Neural cell (in vitro differentiated cells): Measurements from ENCODE around the gene ZBTB7B. TPM values are rescaled to one million over a fixed set of nuclear protein-coding genes. Genes with fewer than 3 reads are reported as not detected.

Experiments
- H2AFZ ChIP-seq: fragments of 200-600, 300-800 bp; sonication (generic), shearing (Covaris generic); 2 replicates; pipeline ENCODE4 v1.6.0; 2014; ENCODE audit warnings: low read depth, mild to moderate bottlenecking, antibody characterized with exemption, low read length, moderate library complexity
- H3F3A ChIP-seq: fragments of 200-600 bp; shearing (Covaris generic); 2 replicates; pipeline ENCODE4 v1.6.1; 2016; ENCODE audit warnings: mild to moderate bottlenecking, moderate library complexity, mixed read lengths, antibody characterized with exemption, low read length; ENCODE audit not compliant: insufficient read depth, poor library complexity, severe bottlenecking
- H3K27ac ChIP-seq: fragments of 200-600, 300-800 bp; sonication (generic), shearing (Covaris generic); 2 replicates; pipeline ENCODE4 v1.5.1; 2014; ENCODE audit warnings: mild to moderate bottlenecking, low read length, moderate library complexity
- H3K27me3 ChIP-seq: fragments of 300-800, 200-600 bp; sonication (generic), shearing (Covaris generic); 2 replicates; pipeline ENCODE4 v1.6.0; 2014; ENCODE audit warnings: mild to moderate bottlenecking, low read depth, low read length, moderate library complexity; ENCODE audit not compliant: insufficient read depth
- H3K36me3 ChIP-seq: fragments of 300-800, 200-600 bp; sonication (generic), shearing (Covaris generic); 2 replicates; pipeline ENCODE4 v1.5.1; 2014; ENCODE audit warnings: mild to moderate bottlenecking, antibody characterized with exemption, low read length, moderate library complexity; ENCODE audit not compliant: insufficient read depth
- H3K4me2 ChIP-seq: fragments of 300-800, 200-600 bp; sonication (generic), shearing (Covaris generic); 2 replicates; pipeline ENCODE4 v1.6.0; 2014; ENCODE audit warnings: mild to moderate bottlenecking, low read length
- H3K4me3 ChIP-seq: fragments of 300-800, 200-600 bp; sonication (generic), shearing (Covaris generic); 2 replicates; pipeline ENCODE4 v1.5.1; 2014; ENCODE audit warnings: mild to moderate bottlenecking, low read length, moderate library complexity
- H3K79me2 ChIP-seq: fragments of 200-600 bp; shearing (Covaris generic); replicated peaks from 2 replicates; pipeline ENCODE4 v1.6.0; 2014; ENCODE audit warnings: mild to moderate bottlenecking, low read length, moderate library complexity; ENCODE audit not compliant: insufficient read depth
- H3K9ac ChIP-seq: fragments of 300-800, 200-600 bp; sonication (generic), shearing (Covaris generic); 2 replicates; pipeline ENCODE4 v1.6.1; 2016; ENCODE audit warnings: mild to moderate bottlenecking, low read length, mixed read lengths
- H3K9me2 ChIP-seq: fragments of 200-600 bp; shearing (Covaris generic); 2 replicates; pipeline ENCODE4 v1.6.1; 2016; ENCODE audit warnings: mild to moderate bottlenecking, low read length, mixed read lengths; ENCODE audit not compliant: insufficient read depth
- H3K9me3 ChIP-seq: fragments of 200-600, 300-800 bp; sonication (generic), shearing (Covaris generic); 2 replicates; pipeline ENCODE4 v1.6.1; 2016; ENCODE audit warnings: mild to moderate bottlenecking, mixed run types, low read length, moderate library complexity, mixed read lengths
- H4K20me1 ChIP-seq: fragments of 200-600 bp; shearing (Covaris generic); 2 replicates; pipeline ENCODE4 v1.6.1; 2016; ENCODE audit warnings: mild to moderate bottlenecking, mixed run types; ENCODE audit not compliant: insufficient read depth
- EP300 ChIP-seq: fragments of 450-650 bp; conservative IDR thresholded peaks from 2 replicates; pipeline ENCODE4 v1.6.1; 2014; ENCODE audit warnings: antibody characterized with exemption, mild to moderate bottlenecking, moderate library complexity; ENCODE audit not compliant: poor library complexity, severe bottlenecking
- EZH2 ChIP-seq: fragments of 200-600, 300-800 bp; shearing (Covaris generic), sonication (generic); IDR thresholded peaks from 2 replicates; pipeline ENCODE4 v1.6.1; 2014; ENCODE audit warnings: antibody characterized with exemption, low read length, borderline replicate concordance, mild to moderate bottlenecking; ENCODE audit not compliant: insufficient read depth, poor library complexity, severe bottlenecking
- MXI1 ChIP-seq: fragments of 450-650 bp; conservative IDR thresholded peaks from 2 replicates; pipeline ENCODE4 v1.6.1; 2014; ENCODE audit warnings: antibody characterized with exemption, mild to moderate bottlenecking; ENCODE audit not compliant: poor library complexity, severe bottlenecking
- POLR2AphosphoS5 ChIP-seq: IDR thresholded peaks from 2 replicates; pipeline ENCODE4 v1.6.1; 2012
- RAD21 ChIP-seq: fragments of 450-650 bp; conservative IDR thresholded peaks from 2 replicates; pipeline ENCODE4 v1.6.1; 2014; ENCODE audit warnings: antibody characterized with exemption, mild to moderate bottlenecking, moderate library complexity
- SMC3 ChIP-seq: fragments of 450-650 bp; conservative IDR thresholded peaks from 2 replicates; pipeline ENCODE4 v1.6.1; 2014; ENCODE audit warnings: antibody characterized with exemption, mild to moderate bottlenecking, moderate library complexity; ENCODE audit not compliant: poor library complexity
- TAF1 ChIP-seq: IDR thresholded peaks from 2 replicates; pipeline ENCODE4 v1.6.1; 2012; ENCODE audit warnings: low read depth
- polyA plus RNA-seq: library from polyadenylated mRNA; depleted of rRNA; stranded (reverse); fragments of >200 nt; gene quantifications from 2 replicates; pipeline ENCODE4 v1.2.3, GENCODE V29; 2014
- TF ChIP-seq, protein P1 (sequence below): IDR thresholded peaks from 2 replicates; pipeline ENCODE4 v1.6.1; 2012; ENCODE audit warnings: borderline replicate concordance
- TF ChIP-seq, protein P2 (sequence below): fragments of 450-650 bp; IDR thresholded peaks from 2 replicates; pipeline ENCODE4 v1.5.1; 2014; ENCODE audit warnings: antibody characterized with exemption, mild to moderate bottlenecking, moderate library complexity; ENCODE audit not compliant: poor library complexity, severe bottlenecking

The ZBTB7B gene
- polyA plus RNA-seq, 1 donor from 2014 or later: 0.54 TPM

DNA sequence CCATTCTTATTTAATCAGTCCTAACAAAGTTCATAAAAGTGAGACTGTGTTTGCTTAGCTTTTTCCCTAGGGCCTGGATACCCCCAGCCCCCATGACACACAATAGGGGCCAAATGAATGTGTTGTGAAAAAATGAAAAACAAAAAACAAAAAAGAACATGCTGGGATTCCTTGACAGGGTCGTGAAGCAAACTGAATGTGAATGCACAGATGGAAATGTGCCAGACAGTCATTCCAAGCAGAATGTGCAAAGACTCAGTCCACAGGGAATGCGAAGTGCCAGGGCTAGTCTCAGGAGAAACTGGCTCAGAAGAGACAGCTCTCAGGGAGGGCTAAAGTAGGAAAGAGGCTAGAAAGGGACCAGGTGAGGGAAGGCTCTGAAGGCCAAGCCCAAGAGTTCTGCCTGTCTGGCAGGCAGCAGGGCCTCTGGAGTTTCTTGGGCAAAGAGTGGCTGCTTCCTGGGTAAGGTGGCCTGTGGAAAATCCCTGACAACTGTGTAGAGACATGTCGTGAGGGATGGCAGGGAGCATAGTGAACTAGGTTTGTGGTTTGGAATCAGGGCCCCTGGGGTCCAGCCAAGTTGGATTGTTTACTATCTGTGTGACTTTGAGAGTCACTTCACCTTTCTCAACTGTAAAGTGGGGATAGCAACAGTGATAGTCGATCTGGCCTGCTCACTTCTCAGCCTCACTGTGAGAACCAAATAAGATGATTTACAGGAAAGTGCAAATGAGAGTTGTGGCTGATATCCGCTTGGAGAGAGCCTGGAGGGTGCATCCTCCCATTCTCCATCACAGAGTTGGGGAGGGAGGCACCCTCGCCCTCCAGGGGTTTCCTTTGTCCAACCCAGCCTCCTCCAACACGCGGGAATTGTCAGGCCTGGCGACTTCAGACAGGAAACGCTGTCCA is 47.3 kb downstream of the ZBTB7B start:
- Histone ChIP-seq H3K27ac (peak overlapping the region; percentile 67), H2AFZ (peak overlapping the region; percentile 10), H3K27me3 (no peaks in the 10 kb centered on the region), H3F3A (no peaks in the 10 kb centered on the region), H3K9me2 (no peaks in the 10 kb centered on the region), H4K20me1 (no peaks in the 10 kb centered on the region), H3K79me2 (no peaks in the 10 kb centered on the region), H3K4me3 (peak overlapping the region; percentile 73), H3K36me3 (no peaks in the 10 kb centered on the region), H3K4me2 (peak overlapping the region; percentile 64), H3K9ac (peak overlapping the region; percentile 74), H3K9me3 (no peaks in the 10 kb centered on the region)
- TF ChIP-seq, protein P1, sequence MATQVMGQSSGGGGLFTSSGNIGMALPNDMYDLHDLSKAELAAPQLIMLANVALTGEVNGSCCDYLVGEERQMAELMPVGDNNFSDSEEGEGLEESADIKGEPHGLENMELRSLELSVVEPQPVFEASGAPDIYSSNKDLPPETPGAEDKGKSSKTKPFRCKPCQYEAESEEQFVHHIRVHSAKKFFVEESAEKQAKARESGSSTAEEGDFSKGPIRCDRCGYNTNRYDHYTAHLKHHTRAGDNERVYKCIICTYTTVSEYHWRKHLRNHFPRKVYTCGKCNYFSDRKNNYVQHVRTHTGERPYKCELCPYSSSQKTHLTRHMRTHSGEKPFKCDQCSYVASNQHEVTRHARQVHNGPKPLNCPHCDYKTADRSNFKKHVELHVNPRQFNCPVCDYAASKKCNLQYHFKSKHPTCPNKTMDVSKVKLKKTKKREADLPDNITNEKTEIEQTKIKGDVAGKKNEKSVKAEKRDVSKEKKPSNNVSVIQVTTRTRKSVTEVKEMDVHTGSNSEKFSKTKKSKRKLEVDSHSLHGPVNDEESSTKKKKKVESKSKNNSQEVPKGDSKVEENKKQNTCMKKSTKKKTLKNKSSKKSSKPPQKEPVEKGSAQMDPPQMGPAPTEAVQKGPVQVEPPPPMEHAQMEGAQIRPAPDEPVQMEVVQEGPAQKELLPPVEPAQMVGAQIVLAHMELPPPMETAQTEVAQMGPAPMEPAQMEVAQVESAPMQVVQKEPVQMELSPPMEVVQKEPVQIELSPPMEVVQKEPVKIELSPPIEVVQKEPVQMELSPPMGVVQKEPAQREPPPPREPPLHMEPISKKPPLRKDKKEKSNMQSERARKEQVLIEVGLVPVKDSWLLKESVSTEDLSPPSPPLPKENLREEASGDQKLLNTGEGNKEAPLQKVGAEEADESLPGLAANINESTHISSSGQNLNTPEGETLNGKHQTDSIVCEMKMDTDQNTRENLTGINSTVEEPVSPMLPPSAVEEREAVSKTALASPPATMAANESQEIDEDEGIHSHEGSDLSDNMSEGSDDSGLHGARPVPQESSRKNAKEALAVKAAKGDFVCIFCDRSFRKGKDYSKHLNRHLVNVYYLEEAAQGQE: no peak
- TF ChIP-seq EZH2: no peak
- TF ChIP-seq EP300: no peak
- TF ChIP-seq POLR2AphosphoS5: no peak
- TF ChIP-seq RAD21: no peak
- no peak for TF ChIP-seq SMC3
- TF ChIP-seq, protein P2, sequence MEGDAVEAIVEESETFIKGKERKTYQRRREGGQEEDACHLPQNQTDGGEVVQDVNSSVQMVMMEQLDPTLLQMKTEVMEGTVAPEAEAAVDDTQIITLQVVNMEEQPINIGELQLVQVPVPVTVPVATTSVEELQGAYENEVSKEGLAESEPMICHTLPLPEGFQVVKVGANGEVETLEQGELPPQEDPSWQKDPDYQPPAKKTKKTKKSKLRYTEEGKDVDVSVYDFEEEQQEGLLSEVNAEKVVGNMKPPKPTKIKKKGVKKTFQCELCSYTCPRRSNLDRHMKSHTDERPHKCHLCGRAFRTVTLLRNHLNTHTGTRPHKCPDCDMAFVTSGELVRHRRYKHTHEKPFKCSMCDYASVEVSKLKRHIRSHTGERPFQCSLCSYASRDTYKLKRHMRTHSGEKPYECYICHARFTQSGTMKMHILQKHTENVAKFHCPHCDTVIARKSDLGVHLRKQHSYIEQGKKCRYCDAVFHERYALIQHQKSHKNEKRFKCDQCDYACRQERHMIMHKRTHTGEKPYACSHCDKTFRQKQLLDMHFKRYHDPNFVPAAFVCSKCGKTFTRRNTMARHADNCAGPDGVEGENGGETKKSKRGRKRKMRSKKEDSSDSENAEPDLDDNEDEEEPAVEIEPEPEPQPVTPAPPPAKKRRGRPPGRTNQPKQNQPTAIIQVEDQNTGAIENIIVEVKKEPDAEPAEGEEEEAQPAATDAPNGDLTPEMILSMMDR: no peak
- TF ChIP-seq TAF1: no peak
- no peak for TF ChIP-seq MXI1

DNA sequence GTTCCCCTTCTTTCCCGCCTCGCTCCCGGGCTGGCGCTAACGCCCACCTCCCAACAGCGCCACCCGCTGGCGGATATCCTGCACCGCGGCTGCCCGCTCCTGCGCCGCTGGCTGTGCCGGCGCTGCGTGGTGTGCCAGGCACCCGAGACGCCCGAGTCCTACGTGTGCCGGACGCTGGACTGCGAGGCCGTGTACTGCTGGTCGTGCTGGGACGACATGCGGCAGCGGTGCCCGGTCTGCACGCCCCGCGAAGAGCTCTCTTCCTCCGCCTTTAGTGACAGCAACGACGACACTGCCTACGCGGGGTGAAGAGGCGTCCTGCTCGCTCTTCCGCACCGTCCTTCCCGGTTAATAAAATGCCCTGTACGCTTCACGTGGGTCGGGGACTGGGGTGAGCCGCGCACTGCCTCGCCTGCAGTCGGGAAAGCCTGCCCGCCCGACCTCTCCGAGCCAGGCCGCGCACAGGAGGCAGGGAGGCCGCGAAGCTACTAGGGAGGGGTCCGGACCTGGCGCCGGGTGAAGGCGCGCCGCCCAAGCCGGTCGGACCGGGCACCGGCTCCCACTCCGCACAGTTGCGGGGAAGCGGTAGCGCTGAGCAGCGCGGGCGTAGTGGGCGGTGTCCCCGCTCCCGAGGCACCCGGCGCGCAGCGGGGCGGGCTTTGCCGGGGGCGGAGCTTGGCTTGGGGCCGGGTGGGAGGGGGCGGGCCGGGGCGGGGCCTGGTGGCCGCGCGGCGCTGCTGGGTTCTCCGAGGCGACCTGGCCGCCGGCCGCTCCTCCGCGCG is 48.1 kb downstream of the ZBTB7B start, which contains the start of gene ADAM15:
Gene ADAM15, plus strand, starts transcription at position 757 of the 782 bp plus-strand sequence. CDS start 71 bp downstream, outside the sequence.
- H3K4me3 ChIP-seq: peak within 1 kb of the TSS; percentile 73
- no peaks in the 10 kb centered on the region for H3K79me2 ChIP-seq
- H3F3A ChIP-seq: no peaks in the 10 kb centered on the region
- H2AFZ ChIP-seq: peak within 1 kb of the TSS; percentile 60
- peak within 1 kb of the TSS; percentile 67 for H3K27ac ChIP-seq
- peak; percentile 85 for TF ChIP-seq SMC3
- no peak for TF ChIP-seq TAF1
- TF ChIP-seq POLR2AphosphoS5: peak; percentile 62
- TF ChIP-seq EP300: peak; percentile 23
- TF ChIP-seq EZH2: no peak
- TF ChIP-seq, protein P2: peak; percentile 98
- TF ChIP-seq RAD21: peak; percentile 67
- TF ChIP-seq, protein P1: no peak
- TF ChIP-seq MXI1: peak; percentile 87
- no peaks in the 10 kb centered on the region for H3K27me3 ChIP-seq
- H3K9me2 ChIP-seq: no peaks in the 10 kb centered on the region
- no peaks in the 10 kb centered on the region for H3K9me3 ChIP-seq
- H3K4me2 ChIP-seq: peak within 1 kb of the TSS; percentile 95
- H3K9ac ChIP-seq: peak within 1 kb of the TSS; percentile 74
- H3K36me3 ChIP-seq: no peaks in the 10 kb centered on the region
- no peaks in the 10 kb centered on the region for H4K20me1 ChIP-seq
